BE2C (cell line): ENCODE measurements around the gene SCN9A.

Experiments used
- DNase-seq: peaks from one replicate; pipeline ENCODE4 v3.0.0-alpha.2; 2020
- H3K27me3 ChIP-seq: fragments of 250-450 bp; sonication (Bioruptor Pico); 2 replicates; pipeline ENCODE4 v1.5.1; 2020; ENCODE audit warnings: mild to moderate bottlenecking
- H3K36me3 ChIP-seq: fragments of 250-450 bp; sonication (Bioruptor Pico); 2 replicates; pipeline ENCODE4 v1.5.1; 2020; ENCODE audit warnings: mild to moderate bottlenecking
- H3K4me1 ChIP-seq: fragments of 250-450 bp; sonication (Bioruptor Pico); 2 replicates; pipeline ENCODE4 v1.5.1; 2020
- H3K4me3 ChIP-seq: 2 replicates; pipeline ENCODE4 v1.5.1; 2011; ENCODE audit warnings: low read depth, low read length
- H3K9me3 ChIP-seq: fragments of 250-450 bp; sonication (Bioruptor Pico); 2 replicates; pipeline ENCODE4 v1.5.1; 2020
- TF ChIP-seq, protein P1 (sequence below): IDR thresholded peaks from 2 replicates; pipeline ENCODE4 v1.5.1; 2012; ENCODE audit warnings: mild to moderate bottlenecking, low read depth, low read length

The SCN9A gene

GRCh38 chr2:166246901-166247300 lies 128.8 kb downstream of the SCN9A start:
- Histone ChIP-seq H3K27me3 (no peaks in the 10 kb centered on the region), H3K9me3 (no peaks in the 10 kb centered on the region), H3K4me3 (no peak overlapping the region), H3K36me3 (no peaks in the 10 kb centered on the region), H3K4me1 (no peaks in the 10 kb centered on the region)
- DNase-seq = no peak
- TF ChIP-seq, protein P1, sequence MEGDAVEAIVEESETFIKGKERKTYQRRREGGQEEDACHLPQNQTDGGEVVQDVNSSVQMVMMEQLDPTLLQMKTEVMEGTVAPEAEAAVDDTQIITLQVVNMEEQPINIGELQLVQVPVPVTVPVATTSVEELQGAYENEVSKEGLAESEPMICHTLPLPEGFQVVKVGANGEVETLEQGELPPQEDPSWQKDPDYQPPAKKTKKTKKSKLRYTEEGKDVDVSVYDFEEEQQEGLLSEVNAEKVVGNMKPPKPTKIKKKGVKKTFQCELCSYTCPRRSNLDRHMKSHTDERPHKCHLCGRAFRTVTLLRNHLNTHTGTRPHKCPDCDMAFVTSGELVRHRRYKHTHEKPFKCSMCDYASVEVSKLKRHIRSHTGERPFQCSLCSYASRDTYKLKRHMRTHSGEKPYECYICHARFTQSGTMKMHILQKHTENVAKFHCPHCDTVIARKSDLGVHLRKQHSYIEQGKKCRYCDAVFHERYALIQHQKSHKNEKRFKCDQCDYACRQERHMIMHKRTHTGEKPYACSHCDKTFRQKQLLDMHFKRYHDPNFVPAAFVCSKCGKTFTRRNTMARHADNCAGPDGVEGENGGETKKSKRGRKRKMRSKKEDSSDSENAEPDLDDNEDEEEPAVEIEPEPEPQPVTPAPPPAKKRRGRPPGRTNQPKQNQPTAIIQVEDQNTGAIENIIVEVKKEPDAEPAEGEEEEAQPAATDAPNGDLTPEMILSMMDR = no peak

DNA sequence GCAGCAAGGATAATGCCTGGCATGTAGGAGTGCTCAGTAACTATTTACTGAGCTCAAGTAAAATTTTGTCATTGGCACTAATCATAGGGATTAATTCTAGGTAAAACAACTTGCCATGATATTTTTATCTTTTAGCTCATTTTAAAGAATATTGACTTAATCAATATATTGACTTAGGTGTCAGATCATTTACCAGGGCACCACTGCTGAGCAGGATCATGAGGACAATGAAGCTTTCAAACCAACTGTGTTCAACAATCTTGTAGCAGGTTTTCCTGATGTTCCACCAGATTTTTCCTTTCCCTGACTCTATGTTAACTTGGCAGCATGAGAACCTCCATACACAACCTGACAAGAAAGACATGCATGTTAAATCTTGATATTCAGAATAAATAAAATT lies 133.4 kb downstream of the SCN9A start:
- H3K4me1 ChIP-seq = no peaks in the 10 kb centered on the region
- H3K27me3 ChIP-seq = no peaks in the 10 kb centered on the region
- DNase-seq = no peak
- no peaks in the 10 kb centered on the region for H3K9me3 ChIP-seq
- H3K36me3 ChIP-seq = no peaks in the 10 kb centered on the region
- no peak overlapping the region for H3K4me3 ChIP-seq
- TF ChIP-seq, protein P1 = no peak

DNA sequence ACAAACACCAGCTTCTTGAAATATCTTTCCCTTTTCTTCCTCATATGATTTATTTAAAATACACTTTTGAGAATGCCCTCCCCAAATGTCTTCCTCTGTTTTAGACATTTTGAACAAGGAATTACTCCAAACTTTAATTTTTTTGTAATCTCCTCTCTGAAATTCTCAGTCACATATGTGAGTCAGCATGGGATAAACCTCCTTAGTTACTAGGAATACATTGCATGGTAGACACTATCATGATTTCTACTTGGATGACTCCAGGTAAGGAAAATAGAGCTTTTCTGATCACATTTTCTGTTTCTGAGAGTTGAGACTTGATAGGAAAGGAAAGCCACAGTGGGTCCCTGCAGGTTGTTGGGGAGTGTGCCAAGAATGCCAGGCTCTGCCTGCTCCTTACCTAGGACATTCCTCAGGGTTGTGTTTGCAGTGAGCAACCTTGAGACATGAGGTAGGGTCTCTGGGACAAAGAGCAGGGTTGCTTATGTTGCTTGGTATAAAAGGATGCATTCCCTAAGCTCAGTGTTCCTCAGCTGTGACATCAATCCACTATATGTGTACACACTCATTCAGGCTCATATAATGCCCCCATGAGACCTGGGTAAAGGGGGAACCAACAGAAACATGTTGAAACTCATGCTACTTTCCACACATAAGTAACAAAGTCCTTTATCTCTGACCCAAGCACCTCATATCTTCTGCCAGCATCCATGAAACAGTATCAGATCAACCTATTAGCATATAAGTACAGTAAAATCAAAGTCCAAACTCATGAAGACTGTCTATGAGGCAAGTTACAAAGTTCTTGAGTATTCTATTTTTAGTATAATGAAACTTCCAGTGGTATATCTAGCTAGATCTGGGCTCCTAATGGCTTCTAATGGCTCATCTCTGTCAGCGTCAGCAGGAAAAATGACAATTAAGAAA lies 135.1 kb downstream of the SCN9A start:
- Histone ChIP-seq H3K27me3 (no peaks in the 10 kb centered on the region), H3K9me3 (no peaks in the 10 kb centered on the region), H3K4me1 (no peaks in the 10 kb centered on the region), H3K4me3 (no peak overlapping the region), H3K36me3 (no peaks in the 10 kb centered on the region)
- DNase-seq = no peak
- TF ChIP-seq, protein P1 = no peak

DNA sequence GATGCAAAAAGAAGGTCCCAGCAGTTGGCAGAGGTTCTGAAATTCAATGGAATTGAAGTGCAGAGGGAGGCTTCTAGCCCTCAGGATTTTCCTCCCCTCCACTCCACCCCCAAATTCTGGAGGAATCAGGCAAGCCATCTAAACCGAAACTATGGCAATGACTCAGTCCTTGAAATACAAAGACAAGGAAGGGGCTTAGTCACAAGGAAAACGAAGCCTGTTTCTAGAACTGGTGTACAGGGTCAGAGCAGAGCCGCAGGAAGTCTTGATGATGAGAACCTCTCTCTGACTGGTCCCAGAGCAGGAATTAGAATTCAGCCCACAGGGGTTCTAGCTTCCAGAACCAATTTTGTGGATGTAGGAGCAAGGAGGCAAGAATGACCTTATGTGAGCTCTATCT lies 136.2 kb downstream of the SCN9A start:
- Histone ChIP-seq H3K27me3 (no peaks in the 10 kb centered on the region), H3K4me1 (no peaks in the 10 kb centered on the region), H3K9me3 (no peaks in the 10 kb centered on the region), H3K4me3 (no peak overlapping the region), H3K36me3 (no peaks in the 10 kb centered on the region)
- no peak for DNase-seq
- TF ChIP-seq, protein P1 = no peak

GRCh38 chr2:166238176-166238575 lies 137.6 kb downstream of the SCN9A start:
- no peaks in the 10 kb centered on the region for H3K9me3 ChIP-seq
- TF ChIP-seq, protein P1 = no peak
- H3K4me1 ChIP-seq = no peaks in the 10 kb centered on the region
- no peak overlapping the region for H3K4me3 ChIP-seq
- H3K36me3 ChIP-seq = no peaks in the 10 kb centered on the region
- H3K27me3 ChIP-seq = no peaks in the 10 kb centered on the region
- no peak for DNase-seq
